GM12865 (cell line): ENCODE measurements around the gene GRIP2.

Experiments used
- DNase-seq: peaks from one replicate; pipeline ENCODE4 v3.0.0; 2010; ENCODE audit warnings: low read depth
- H3K4me3 ChIP-seq: 2 replicates; pipeline ENCODE4 v1.5.1; 2011; ENCODE audit warnings: mild to moderate bottlenecking, low read depth, low read length, control low read depth
- TF ChIP-seq, protein P1 (sequence below): IDR thresholded peaks from 2 replicates; pipeline ENCODE4 v1.5.1; 2011; ENCODE audit warnings: low read length, control low read depth, low read depth, inconsistent platforms; ENCODE audit not compliant: insufficient read depth; ENCODE audit errors: missing control alignments

GRIP2 gene

DNA sequence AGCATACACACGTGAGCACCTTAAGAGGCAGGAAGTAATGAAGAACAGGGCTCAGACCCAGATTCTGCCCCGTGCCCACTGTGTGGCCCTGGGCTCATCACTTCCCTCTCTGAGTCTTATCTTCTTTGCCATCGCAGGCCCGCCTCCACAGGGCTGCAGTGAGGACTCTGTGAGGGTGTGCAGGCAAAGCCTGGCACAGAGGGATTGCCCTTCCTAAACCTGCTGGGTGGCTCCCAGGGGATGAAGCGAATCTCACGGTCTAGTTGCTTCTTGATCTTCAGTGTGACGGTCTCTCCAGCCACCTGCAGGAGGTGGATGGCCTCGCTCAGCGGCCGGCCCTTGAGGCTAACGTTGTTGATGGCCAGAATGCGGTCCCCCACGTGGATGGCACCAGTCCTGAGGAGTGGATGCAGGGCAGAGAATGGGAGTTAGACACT, 32.8 kb downstream of the GRIP2 start:
- no peak for DNase-seq
- H3K4me3 ChIP-seq, result no peak overlapping the region
- TF ChIP-seq, protein P1, sequence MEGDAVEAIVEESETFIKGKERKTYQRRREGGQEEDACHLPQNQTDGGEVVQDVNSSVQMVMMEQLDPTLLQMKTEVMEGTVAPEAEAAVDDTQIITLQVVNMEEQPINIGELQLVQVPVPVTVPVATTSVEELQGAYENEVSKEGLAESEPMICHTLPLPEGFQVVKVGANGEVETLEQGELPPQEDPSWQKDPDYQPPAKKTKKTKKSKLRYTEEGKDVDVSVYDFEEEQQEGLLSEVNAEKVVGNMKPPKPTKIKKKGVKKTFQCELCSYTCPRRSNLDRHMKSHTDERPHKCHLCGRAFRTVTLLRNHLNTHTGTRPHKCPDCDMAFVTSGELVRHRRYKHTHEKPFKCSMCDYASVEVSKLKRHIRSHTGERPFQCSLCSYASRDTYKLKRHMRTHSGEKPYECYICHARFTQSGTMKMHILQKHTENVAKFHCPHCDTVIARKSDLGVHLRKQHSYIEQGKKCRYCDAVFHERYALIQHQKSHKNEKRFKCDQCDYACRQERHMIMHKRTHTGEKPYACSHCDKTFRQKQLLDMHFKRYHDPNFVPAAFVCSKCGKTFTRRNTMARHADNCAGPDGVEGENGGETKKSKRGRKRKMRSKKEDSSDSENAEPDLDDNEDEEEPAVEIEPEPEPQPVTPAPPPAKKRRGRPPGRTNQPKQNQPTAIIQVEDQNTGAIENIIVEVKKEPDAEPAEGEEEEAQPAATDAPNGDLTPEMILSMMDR, result no peak

DNA sequence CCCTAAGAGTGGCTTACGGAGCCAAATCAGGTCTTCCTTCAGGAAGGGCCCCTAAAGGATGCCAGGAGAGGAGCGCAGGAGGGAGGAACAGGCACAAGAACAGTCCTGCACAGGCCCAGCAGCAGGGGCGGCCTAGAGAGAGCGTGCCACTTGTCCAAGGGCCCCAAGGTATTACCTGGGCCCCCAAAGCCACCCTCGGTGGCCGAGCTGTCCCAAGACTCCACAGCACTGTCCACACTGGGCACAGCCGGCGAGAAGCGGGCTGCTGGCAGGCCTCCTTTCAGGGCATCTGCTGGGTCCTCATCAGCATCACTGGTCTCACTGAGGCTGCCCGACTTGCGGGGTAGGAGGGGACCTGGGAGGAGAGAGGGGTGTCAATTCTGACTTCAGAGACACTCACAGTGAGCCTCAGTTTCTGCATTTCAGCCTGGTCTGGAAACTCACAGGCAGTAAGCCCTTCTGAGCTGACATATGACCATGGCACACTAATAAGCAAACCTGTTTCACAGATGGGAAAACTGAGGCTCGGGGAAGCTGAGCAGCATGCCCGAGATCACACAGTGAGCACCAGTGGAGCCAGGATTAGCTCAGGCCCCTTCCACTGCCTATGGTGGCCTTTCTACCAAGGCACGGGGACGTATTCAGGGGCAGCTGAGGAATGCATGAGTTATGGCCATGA, 33.4 kb downstream of the GRIP2 start:
- no peak overlapping the region for H3K4me3 ChIP-seq
- TF ChIP-seq, protein P1, result no peak
- no peak for DNase-seq

DNA sequence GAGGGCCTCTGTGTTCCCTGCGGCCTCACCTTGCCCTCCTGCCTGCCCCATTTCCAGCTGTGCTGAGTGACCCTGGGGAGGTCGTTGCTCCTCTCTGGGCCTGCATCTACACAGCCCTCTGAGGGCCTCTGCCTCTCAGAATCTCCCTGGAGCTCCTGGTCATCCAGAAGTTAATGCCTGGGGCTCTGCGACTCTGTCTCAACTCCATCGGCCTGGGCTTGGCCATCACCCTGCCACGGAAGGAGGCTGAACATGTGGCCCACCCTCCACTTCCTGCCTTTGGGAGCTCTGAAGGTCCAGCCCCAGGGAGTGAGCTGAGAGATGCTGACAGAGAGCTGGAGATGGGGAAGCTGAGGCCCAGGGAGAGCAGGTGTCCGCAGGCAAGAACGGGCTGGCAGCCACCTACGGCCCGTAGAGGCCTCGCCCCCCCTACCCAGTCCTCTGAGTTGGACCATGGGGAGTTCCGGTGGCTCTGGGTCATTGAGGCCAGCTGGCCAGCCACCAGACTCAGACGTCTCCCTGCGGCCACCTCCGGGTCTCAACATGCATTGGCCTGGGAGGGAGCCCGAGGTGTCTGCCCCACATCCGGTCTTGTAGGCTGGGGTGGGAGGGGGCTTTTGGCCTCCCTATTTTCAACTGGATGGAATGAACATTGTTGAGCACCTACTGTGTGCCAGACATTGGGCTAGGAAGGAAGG, 34.2 kb downstream of the GRIP2 start:
- no peak for DNase-seq
- TF ChIP-seq, protein P1, result no peak
- no peak overlapping the region for H3K4me3 ChIP-seq

DNA sequence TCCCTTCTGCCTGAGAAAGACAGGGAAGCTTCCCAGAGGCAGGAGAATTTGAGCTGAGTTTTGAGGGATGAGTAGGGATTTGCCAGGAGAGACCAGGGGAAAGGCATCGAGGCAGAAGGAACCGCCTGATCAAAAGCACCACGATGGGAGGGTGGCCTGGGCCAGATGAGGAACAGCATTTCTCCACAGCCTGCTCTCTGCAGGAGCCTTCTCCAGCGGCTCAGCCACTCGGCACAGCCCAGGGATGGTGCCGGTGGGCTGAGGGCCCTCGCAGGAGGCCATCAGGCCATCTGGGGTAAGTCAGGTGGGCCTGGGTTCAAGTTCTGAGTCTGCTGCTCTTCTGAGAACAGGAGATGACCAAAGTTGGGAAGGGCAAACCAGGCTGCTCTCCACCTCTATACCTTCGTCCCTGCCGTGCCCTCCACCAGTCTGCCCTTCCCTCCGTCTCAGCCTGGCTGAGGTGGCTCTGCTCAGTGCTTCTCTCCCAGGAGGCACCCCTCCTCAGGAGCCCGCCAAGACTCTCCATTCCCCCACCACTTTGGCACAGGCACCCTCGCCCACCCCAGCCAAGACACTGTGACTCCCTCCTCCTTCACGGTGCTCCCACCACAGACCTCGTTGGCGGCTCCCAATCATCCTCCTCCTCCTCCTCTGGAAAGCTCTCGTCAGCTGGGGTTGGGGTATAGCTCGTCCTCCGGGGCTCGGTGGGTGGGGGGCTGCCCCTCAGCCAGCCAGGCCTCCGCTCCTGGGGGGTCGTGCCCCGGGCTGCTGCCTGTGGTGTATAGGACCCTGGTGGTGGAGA, 34.9 kb downstream of the GRIP2 start:
- no peak overlapping the region for H3K4me3 ChIP-seq

DNA sequence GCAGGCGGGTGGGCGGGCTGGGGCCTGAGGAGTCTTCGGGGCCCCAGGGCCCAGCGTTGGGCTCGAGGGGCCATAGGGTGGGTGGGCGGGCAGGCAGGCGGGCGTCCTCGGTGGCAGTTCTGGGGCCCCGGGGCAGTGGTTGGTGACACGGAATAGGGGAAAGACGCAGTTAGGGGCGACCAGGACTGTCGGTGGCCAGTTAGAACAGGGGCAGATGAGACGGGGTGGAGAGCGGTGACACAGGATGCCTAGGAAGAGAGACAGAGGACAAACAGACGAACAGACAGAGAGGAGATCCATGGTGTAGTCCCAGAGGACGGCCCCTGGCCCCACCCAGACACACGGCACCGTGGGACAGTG, 36.5 kb downstream of the GRIP2 start:
- no peak for DNase-seq
- TF ChIP-seq, protein P1, result no peak
- no peak overlapping the region for H3K4me3 ChIP-seq

More for the DNA sequence above, 34.9 kb downstream of the GRIP2 start:
- DNase-seq, result no peak
- TF ChIP-seq, protein P1, result no peak

DNA sequence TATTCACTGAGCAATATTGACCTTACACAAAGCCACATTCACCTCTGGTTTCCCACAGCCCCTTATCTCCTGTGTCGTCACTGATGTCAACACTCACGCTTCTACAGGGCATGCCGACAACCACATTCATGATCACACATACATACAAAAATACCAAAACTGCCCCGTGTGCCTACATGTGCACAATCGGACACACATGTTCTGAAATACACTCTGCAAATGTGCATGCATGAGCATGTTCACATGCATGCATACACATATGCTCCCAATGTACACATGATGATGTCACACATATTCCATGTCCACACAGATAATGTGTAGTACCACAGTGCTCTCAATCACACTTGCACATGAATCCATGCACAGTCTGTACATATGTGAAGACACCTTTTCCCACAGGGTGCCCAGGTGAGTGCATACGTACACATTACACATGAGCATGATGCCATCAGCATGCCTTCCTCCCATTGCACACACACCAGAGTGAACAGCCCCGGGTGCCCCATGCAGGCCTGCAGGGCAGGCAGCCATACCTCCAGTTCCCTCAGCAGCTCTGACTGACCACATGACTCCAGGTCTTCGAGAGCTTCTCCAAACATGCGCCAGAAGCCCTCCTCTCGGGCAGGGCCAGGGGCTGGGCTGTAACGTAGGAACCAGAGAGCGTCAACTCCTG, 37.0 kb downstream of the GRIP2 start:
- no peak for DNase-seq
- TF ChIP-seq, protein P1, result no peak
- H3K4me3 ChIP-seq, result no peak overlapping the region
